ENCODE measurements around the gene RBM47. TPM values are rescaled to one million over a fixed set of nuclear protein-coding genes. Genes with fewer than 3 reads are reported as not detected.
"Not testable (repeated sequence)": the region's sequence is repeated elsewhere in the genome, so short reads cannot be mapped to it uniquely, and the experiment has no call there.

RBM47 gene
- total RNA-seq, 3 donors from 2014 or later, result 66.6 to 151 (median 89.5) TPM

DNA sequence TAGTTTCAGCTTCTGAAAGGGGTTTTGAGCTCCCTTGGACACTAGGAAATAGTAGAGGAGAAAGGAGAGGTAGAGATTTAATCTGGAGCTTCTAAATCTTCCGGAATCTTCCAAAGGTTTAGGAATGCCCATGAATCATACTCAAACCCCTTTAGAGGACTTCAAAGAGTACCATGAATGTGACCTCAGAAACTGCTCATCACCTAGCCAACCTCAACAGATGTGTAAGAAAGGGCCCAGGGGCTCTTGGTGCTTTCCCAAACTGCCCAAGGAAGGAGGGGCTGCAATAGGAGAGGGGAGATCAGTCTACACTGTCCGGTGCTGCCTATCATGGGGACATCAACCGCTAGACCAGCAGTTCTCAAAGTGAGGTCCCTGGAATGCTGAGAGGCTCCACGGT is 109.1 kb downstream of the RBM47 start:
- no peak for DNase-seq (ENCODE audit: low spot score in 2 of 2)
- intact Hi-C loops (cut with DNase I; ENCODE audit: low total_unique reads), result no loop called here
- no peaks in the 10 kb centered on the region for H3K36me3 ChIP-seq
- H3K9me3 ChIP-seq, result no peaks in the 10 kb centered on the region
- H3K4me3 ChIP-seq, result no peak overlapping the region
- no peak overlapping the region for H3K27ac ChIP-seq
- TF ChIP-seq POLR2AphosphoS5 (IDR thresholded peaks at IDR 0.05) (no peak), POLR2A (IDR thresholded peaks at IDR 0.05) (no peak)
- TF ChIP-seq, protein P1, sequence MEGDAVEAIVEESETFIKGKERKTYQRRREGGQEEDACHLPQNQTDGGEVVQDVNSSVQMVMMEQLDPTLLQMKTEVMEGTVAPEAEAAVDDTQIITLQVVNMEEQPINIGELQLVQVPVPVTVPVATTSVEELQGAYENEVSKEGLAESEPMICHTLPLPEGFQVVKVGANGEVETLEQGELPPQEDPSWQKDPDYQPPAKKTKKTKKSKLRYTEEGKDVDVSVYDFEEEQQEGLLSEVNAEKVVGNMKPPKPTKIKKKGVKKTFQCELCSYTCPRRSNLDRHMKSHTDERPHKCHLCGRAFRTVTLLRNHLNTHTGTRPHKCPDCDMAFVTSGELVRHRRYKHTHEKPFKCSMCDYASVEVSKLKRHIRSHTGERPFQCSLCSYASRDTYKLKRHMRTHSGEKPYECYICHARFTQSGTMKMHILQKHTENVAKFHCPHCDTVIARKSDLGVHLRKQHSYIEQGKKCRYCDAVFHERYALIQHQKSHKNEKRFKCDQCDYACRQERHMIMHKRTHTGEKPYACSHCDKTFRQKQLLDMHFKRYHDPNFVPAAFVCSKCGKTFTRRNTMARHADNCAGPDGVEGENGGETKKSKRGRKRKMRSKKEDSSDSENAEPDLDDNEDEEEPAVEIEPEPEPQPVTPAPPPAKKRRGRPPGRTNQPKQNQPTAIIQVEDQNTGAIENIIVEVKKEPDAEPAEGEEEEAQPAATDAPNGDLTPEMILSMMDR (IDR thresholded peaks at IDR 0.05), result no peak
- no peaks in the 10 kb centered on the region for H3K27me3 ChIP-seq
- H3K4me1 ChIP-seq, result no peaks in the 10 kb centered on the region

DNA sequence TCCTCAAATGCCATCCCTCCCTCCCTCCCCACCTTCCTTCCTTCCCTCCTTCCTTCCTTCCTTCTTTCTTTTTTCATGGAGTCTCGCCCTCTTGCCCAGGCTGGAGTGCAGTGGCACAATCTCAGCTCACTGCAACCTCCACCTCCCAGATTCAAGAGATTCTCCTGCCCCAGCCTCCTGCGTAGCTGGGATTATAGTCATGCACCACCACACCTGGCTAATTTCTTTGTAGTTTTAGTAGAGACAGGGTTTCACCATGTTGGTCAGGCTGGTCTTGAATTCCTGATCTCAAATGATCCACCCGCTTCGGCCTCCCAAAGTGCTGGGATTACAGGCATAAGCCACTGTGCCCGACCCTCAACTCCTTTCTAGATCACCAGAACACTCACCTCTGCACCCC is 112.6 kb downstream of the RBM47 start:
- intact Hi-C loops (cut with DNase I; ENCODE audit: low total_unique reads); H3K4me3 ChIP-seq; H3K9me3 ChIP-seq; H3K4me1 ChIP-seq; DNase-seq (ENCODE audit: low spot score in 2 of 2); H3K36me3 ChIP-seq; H3K27me3 ChIP-seq; H3K27ac ChIP-seq: not testable (repeated sequence)

- H3K27me3 ChIP-seq, result no peaks in the 10 kb centered on the region
- no peaks in the 10 kb centered on the region for H3K4me1 ChIP-seq
- no peak for DNase-seq (ENCODE audit: low spot score in 2 of 2)
- intact Hi-C loops (cut with DNase I; ENCODE audit: low total_unique reads), result no loop called here
- H3K9me3 ChIP-seq, result no peaks in the 10 kb centered on the region
- peak overlapping the region in 1 of 2 donors; percentile 1 for H3K27ac ChIP-seq
- no peaks in the 10 kb centered on the region for H3K36me3 ChIP-seq
- H3K4me3 ChIP-seq, result no peak overlapping the region
- no peak for TF ChIP-seq POLR2AphosphoS5 (IDR thresholded peaks at IDR 0.05)
- TF ChIP-seq, protein P1 (IDR thresholded peaks at IDR 0.05), result no peak
- no peak for TF ChIP-seq POLR2A (IDR thresholded peaks at IDR 0.05)
Observed at GRCh38 chr4:40516651-40517050, 113.0 kb downstream of the RBM47 start.

GRCh38 chr4:40515398-40516293 is 114.0 kb downstream of the RBM47 start:
- TF ChIP-seq, protein P1 (IDR thresholded peaks at IDR 0.05), result no peak
- TF ChIP-seq POLR2AphosphoS5 (IDR thresholded peaks at IDR 0.05), result no peak
- no peak for TF ChIP-seq POLR2A (IDR thresholded peaks at IDR 0.05)
- H3K4me3 ChIP-seq, result no peak overlapping the region
- no peaks in the 10 kb centered on the region for H3K9me3 ChIP-seq

DNA sequence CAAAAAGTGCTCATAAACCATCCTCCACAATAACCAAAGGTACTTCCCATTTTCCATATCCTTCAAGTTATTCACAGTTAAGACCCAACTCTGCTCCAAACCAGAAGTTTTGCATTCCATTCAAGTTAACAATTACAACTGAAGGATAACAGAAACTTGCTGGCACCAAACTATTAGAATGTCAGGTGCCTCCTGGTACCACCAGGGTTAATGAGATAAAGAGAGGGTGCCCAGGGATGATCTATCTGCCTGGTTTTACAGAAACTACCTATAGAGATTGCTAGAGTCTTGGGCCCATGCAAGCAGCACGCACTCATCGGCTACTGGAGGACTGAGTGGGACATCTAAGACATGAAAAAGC is 114.6 kb downstream of the RBM47 start:
- intact Hi-C loops (cut with DNase I; ENCODE audit: low total_unique reads), result no loop called here
- H3K9me3 ChIP-seq, result no peaks in the 10 kb centered on the region
- peak overlapping the region; percentile 33 to 50 for H3K27ac ChIP-seq
- no peak for TF ChIP-seq POLR2AphosphoS5 (IDR thresholded peaks at IDR 0.05)
- TF ChIP-seq, protein P1 (IDR thresholded peaks at IDR 0.05), result no peak
- TF ChIP-seq POLR2A (IDR thresholded peaks at IDR 0.05), result no peak
- no peaks in the 10 kb centered on the region for H3K36me3 ChIP-seq
- DNase-seq (ENCODE audit: low spot score in 2 of 2), result no peak
- H3K27me3 ChIP-seq, result no peaks in the 10 kb centered on the region
- peak overlapping the region in 1 of 3 donors; percentile 21 for H3K4me3 ChIP-seq
- no peaks in the 10 kb centered on the region for H3K4me1 ChIP-seq

More at GRCh38 chr4:40515398-40516293, 114.0 kb downstream of the RBM47 start:
- Histone ChIP-seq H3K4me1 (no peaks in the 10 kb centered on the region), H3K27ac (peak overlapping the region in 1 of 2 donors; percentile 50), H3K27me3 (no peaks in the 10 kb centered on the region), H3K36me3 (no peaks in the 10 kb centered on the region)
- DNase-seq (ENCODE audit: low spot score in 2 of 2), result no peak
- intact Hi-C loops (cut with DNase I; ENCODE audit: low total_unique reads), result no loop called here
